SK-N-SH (cell line): Measurements from ENCODE around the gene COL4A6. TPM values are rescaled to one million over a fixed set of nuclear protein-coding genes. Genes with fewer than 3 reads are reported as not detected.

Source experiments
- CTCF ChIA-PET: fragments of 300-600, 350-600 bp; formaldehyde crosslinking; extraction: SDS; loops from one replicate; lab custom pipeline; 2021; lab: Yijun Ruan, JAX
- POLR2A ChIA-PET: fragments of 350-600 bp; sonication (Branson Sonifier 250); formaldehyde crosslinking; extraction: SDS; loops from one replicate; lab custom pipeline; 2020; ENCODE audit warnings: antibody characterized with exemption, inconsistent platforms; lab: Yijun Ruan, JAX
- DNase-seq: peaks from one replicate; pipeline ENCODE4 v3.0.0; 2012
- H2AFZ ChIP-seq: fragments of 200-600 bp; sonication (generic); 2 replicates; pipeline ENCODE4 v1.8.1; 2016; ENCODE audit warnings: antibody characterized with exemption, mild to moderate bottlenecking, low read depth
- H3F3A ChIP-seq: fragments of 200-600 bp; sonication (generic); replicated peaks from 2 replicates; pipeline ENCODE3; 2016; ENCODE audit warnings: antibody characterized with exemption, mild to moderate bottlenecking; ENCODE audit not compliant: insufficient read depth
- H3K27ac ChIP-seq, 2 experiments: fragments of 200-500 bp in 1 of 2; fragments of 200-600 bp in 1 of 2; sonication (Bioruptor generic) in 1 of 2; sonication (generic), shearing (Covaris generic) in 1 of 2; 2 replicates each; pipeline versions ENCODE4 v1.5.1 to v1.6.1; 2014 to 2016; ENCODE audit warnings: low read depth in 2 of 2, inconsistent platforms in 1 of 2, low read length in 1 of 2, mild to moderate bottlenecking in 1 of 2, mixed read lengths in 1 of 2
- H3K27me3 ChIP-seq: fragments of 200-600 bp; sonication (generic), shearing (Covaris generic); 2 replicates; pipeline ENCODE4 v1.6.1; 2016; ENCODE audit warnings: mixed run types; ENCODE audit not compliant: insufficient read depth
- H3K36me3 ChIP-seq, 2 experiments: fragments of 200-500 bp in 1 of 2; fragments of 200-600 bp in 1 of 2; sonication (Bioruptor generic) in 1 of 2; sonication (generic) in 1 of 2; replicated peaks in 1 of 2; 2 replicates each; pipeline versions ENCODE3 to v1.5.1; 2014 to 2016; ENCODE audit warnings: low read length in 1 of 2, mild to moderate bottlenecking in 1 of 2; ENCODE audit not compliant: insufficient read depth in 2 of 2, control insufficient read depth in 1 of 2
- H3K4me1 ChIP-seq, 2 experiments: fragments of 200-500 bp in 1 of 2; fragments of 200-600 bp in 1 of 2; sonication (Bioruptor generic) in 1 of 2; sonication (generic), shearing (Covaris generic) in 1 of 2; 2 replicates each; pipeline versions ENCODE4 v1.5.1 to v1.6.1; 2014 to 2016; ENCODE audit warnings: low read depth in 1 of 2, low read length in 1 of 2, mixed run types in 1 of 2; ENCODE audit not compliant: insufficient read depth in 2 of 2, control insufficient read depth in 1 of 2
- H3K4me2 ChIP-seq: fragments of 200-600 bp; sonication (generic), shearing (Covaris generic); 2 replicates; pipeline ENCODE4 v1.6.1; 2017; ENCODE audit warnings: mixed run types
- H3K4me3 ChIP-seq, 2 experiments: fragments of 200-500 bp in 1 of 2; fragments of 200-600 bp in 1 of 2; sonication (Bioruptor generic) in 1 of 2; sonication (generic), shearing (Covaris generic) in 1 of 2; 2 replicates each; pipeline versions ENCODE4 v1.5.1 to v1.8.1; 2014 to 2016; ENCODE audit warnings: low read depth in 2 of 2, inconsistent platforms in 1 of 2, low read length in 1 of 2, mild to moderate bottlenecking in 1 of 2, mixed read lengths in 1 of 2, moderate library complexity in 1 of 2
- H3K79me2 ChIP-seq: fragments of 200-600 bp; sonication (generic); 2 replicates; pipeline ENCODE4 v1.8.1; 2017; ENCODE audit warnings: mild to moderate bottlenecking; ENCODE audit not compliant: insufficient read depth
- H3K9ac ChIP-seq: fragments of 200-600 bp; sonication (generic); 2 replicates; pipeline ENCODE4 v1.6.1; 2017; ENCODE audit warnings: mixed run types
- H3K9me2 ChIP-seq: fragments of 200-600 bp; sonication (generic); 2 replicates; pipeline ENCODE4 v1.6.1; 2017; ENCODE audit warnings: mixed run types
- H3K9me3 ChIP-seq: fragments of 200-600 bp; sonication (generic); 2 replicates; pipeline ENCODE4 v1.6.1; 2017; ENCODE audit warnings: mixed run types, mild to moderate bottlenecking, moderate library complexity
- H4K20me1 ChIP-seq: fragments of 200-600 bp; sonication (generic); 2 replicates; pipeline ENCODE4 v1.6.1; 2017; ENCODE audit warnings: mild to moderate bottlenecking, mixed run types; ENCODE audit not compliant: insufficient read depth
- CHD2 ChIP-seq: fragments of 150-350 bp; IDR thresholded peaks from 2 replicates; pipeline ENCODE4 v1.6.1; 2018; ENCODE audit warnings: low read length; ENCODE audit not compliant: partially characterized antibody
- ELF1 ChIP-seq: IDR thresholded peaks from 2 replicates; pipeline ENCODE4 v1.4.0; 2012
- FOXJ3 ChIP-seq: sonication (generic); formaldehyde crosslinking; IDR thresholded peaks from 2 replicates; pipeline ENCODE4 v1.5.1; 2020; ENCODE audit warnings: mild to moderate bottlenecking, missing genetic modification reagents
- FOXM1 ChIP-seq: IDR thresholded peaks from 2 replicates; pipeline ENCODE4 v1.4.0; 2012; ENCODE audit warnings: low read depth, mild to moderate bottlenecking
- GABPA ChIP-seq: IDR thresholded peaks from 2 replicates; pipeline ENCODE4 v1.4.0; 2012; ENCODE audit warnings: low read depth, mild to moderate bottlenecking
- GATA2 ChIP-seq: sonication (generic); formaldehyde crosslinking; IDR thresholded peaks from 2 replicates; pipeline ENCODE4 v1.5.0; 2020; ENCODE audit warnings: mild to moderate bottlenecking, missing genetic modification reagents
- MEF2A ChIP-seq: IDR thresholded peaks from 2 replicates; pipeline ENCODE4 v1.4.0; 2012; ENCODE audit warnings: low read depth, borderline replicate concordance
- NFIC ChIP-seq: IDR thresholded peaks from 2 replicates; pipeline ENCODE4 v1.4.0; 2012; ENCODE audit warnings: borderline replicate concordance
- NRF1 ChIP-seq: IDR thresholded peaks from 2 replicates; pipeline ENCODE4 v1.6.1; 2012; ENCODE audit warnings: low read depth, mild to moderate bottlenecking, low read length
- POLR2AphosphoS5 ChIP-seq: IDR thresholded peaks from 2 replicates; pipeline ENCODE4 v1.6.1; 2012; ENCODE audit warnings: low read depth, low read length
- RAD21 ChIP-seq: IDR thresholded peaks from 2 replicates; pipeline ENCODE4 v1.6.1; 2012; ENCODE audit warnings: mild to moderate bottlenecking, low read length
- RCOR1 ChIP-seq: fragments of 150-350 bp; IDR thresholded peaks from 2 replicates; pipeline ENCODE4 v1.6.1; 2017; ENCODE audit warnings: antibody characterized with exemption, low read length
- RXRA ChIP-seq: IDR thresholded peaks from 2 replicates; pipeline ENCODE4 v1.4.0; 2012; ENCODE audit warnings: low read depth, mild to moderate bottlenecking, borderline replicate concordance
- SMC3 ChIP-seq: IDR thresholded peaks from 2 replicates; pipeline ENCODE4 v1.6.1; 2012; ENCODE audit warnings: low read depth, low read length, improper control_type of control experiment
- TCF12 ChIP-seq: IDR thresholded peaks from 2 replicates; pipeline ENCODE4 v1.4.0; 2012
- TEAD4 ChIP-seq: IDR thresholded peaks from 2 replicates; pipeline ENCODE4 v1.4.0; 2012; ENCODE audit warnings: mild to moderate bottlenecking, borderline replicate concordance; ENCODE audit not compliant: insufficient read depth
- USF2 ChIP-seq: fragments of 150-350 bp; IDR thresholded peaks from 2 replicates; pipeline ENCODE4 v1.6.1; 2017; ENCODE audit warnings: antibody characterized with exemption, low read length, low read depth, borderline replicate concordance
- polyA plus RNA-seq, 3 experiments: library from polyadenylated mRNA; depleted of rRNA; stranded (reverse); fragments of >200 nt; gene quantifications; 2 replicates each; pipeline ENCODE4 v1.2.3, GENCODE V29; 2012
- TF ChIP-seq, protein P1 (sequence below): IDR thresholded peaks from 2 replicates; pipeline ENCODE4 v1.4.0; 2012; ENCODE audit warnings: low read depth, borderline replicate concordance
- TF ChIP-seq, protein P2 (sequence below): IDR thresholded peaks from 2 replicates; pipeline ENCODE4; 2012

The COL4A6 gene
- polyA plus RNA-seq, 1 of the 3 experiments (the other 2 are of a cell fraction): not detected

DNA sequence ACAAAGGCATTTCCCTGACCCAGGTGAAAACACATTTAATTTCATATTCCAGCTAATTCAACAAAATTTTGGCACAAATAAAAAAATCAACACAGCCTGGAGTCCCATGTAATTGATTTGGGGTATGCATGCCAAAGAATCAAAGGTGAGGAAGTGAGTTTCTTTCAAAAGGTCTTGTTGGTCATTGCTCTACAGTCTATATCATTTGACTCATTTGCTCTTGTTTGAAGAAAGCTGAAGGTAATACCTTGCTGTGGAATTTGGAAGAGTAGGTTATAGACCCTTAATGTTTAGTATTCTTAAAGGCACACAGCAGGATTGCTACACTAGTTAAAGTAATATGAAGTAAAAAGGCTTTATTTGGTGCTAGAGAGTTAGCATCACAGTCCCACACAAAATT is 25.4 kb downstream of the COL4A6 start:
- Histone ChIP-seq H3K79me2 (no peaks in the 10 kb centered on the region), H3K27me3 (peaks cover 3% of the 10 kb centered on the region; the same call in 1 of the 2 replicates), H3K27ac (no peak overlapping the region), H3K9me2 (no peaks in the 10 kb centered on the region), H3F3A (no peaks in the 10 kb centered on the region), H2AFZ (no peak overlapping the region), H3K36me3 (no peaks in the 10 kb centered on the region), H4K20me1 (no peaks in the 10 kb centered on the region), H3K4me3 (no peak overlapping the region), H3K4me1 (no peaks in the 10 kb centered on the region), H3K9ac (no peak overlapping the region), H3K4me2 (no peak overlapping the region), H3K9me3 (no peaks in the 10 kb centered on the region)
- CTCF ChIA-PET: no interaction called here
- POLR2A ChIA-PET: no interaction called here
- TF ChIP-seq FOXJ3 (CRISPR knock-in tag): no peak
- TF ChIP-seq SMC3: no peak
- TF ChIP-seq TCF12: no peak
- no peak for TF ChIP-seq NRF1
- no peak for TF ChIP-seq RAD21
- no peak for TF ChIP-seq USF2
- no peak for TF ChIP-seq RXRA
- TF ChIP-seq NFIC: no peak
- no peak for TF ChIP-seq FOXM1
- TF ChIP-seq RCOR1: no peak
- no peak for TF ChIP-seq ELF1
- no peak for TF ChIP-seq CHD2
- TF ChIP-seq MEF2A: no peak
- TF ChIP-seq, protein P1, sequence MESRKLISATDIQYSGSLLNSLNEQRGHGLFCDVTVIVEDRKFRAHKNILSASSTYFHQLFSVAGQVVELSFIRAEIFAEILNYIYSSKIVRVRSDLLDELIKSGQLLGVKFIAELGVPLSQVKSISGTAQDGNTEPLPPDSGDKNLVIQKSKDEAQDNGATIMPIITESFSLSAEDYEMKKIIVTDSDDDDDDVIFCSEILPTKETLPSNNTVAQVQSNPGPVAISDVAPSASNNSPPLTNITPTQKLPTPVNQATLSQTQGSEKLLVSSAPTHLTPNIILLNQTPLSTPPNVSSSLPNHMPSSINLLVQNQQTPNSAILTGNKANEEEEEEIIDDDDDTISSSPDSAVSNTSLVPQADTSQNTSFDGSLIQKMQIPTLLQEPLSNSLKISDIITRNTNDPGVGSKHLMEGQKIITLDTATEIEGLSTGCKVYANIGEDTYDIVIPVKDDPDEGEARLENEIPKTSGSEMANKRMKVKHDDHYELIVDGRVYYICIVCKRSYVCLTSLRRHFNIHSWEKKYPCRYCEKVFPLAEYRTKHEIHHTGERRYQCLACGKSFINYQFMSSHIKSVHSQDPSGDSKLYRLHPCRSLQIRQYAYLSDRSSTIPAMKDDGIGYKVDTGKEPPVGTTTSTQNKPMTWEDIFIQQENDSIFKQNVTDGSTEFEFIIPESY: no peak
- TF ChIP-seq GABPA: no peak
- no peak for TF ChIP-seq GATA2
- TF ChIP-seq, protein P2, sequence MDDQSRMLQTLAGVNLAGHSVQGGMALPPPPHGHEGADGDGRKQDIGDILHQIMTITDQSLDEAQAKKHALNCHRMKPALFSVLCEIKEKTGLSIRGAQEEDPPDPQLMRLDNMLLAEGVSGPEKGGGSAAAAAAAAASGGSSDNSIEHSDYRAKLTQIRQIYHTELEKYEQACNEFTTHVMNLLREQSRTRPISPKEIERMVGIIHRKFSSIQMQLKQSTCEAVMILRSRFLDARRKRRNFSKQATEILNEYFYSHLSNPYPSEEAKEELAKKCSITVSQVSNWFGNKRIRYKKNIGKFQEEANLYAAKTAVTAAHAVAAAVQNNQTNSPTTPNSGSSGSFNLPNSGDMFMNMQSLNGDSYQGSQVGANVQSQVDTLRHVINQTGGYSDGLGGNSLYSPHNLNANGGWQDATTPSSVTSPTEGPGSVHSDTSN: no peak
- no peak for TF ChIP-seq POLR2AphosphoS5
- no peak for TF ChIP-seq TEAD4
- DNase-seq: no peak
